Right lobe of liver (tissue), 4 donors: Measurements from ENCODE around the gene CARMIL1.

Experiments used
- CTCF ChIP-seq, 4 donors: fragments of 200-600 bp in 3 of 4; fragments of 450-650 bp in 1 of 4; IDR thresholded peaks; one replicate each; pipeline versions ENCODE4 v1.5.1 to v1.8.0; 2016 to 2022; ENCODE audit warnings: antibody characterized with exemption in 4 of 4, mild to moderate bottlenecking in 2 of 4
- POLR2A ChIP-seq: fragments of 450-650 bp; IDR thresholded peaks from one replicate; pipeline ENCODE4 v1.6.1; 2017; ENCODE audit warnings: antibody characterized with exemption, mild to moderate bottlenecking
- donor health status: DM: no; HTN: no; CAD: no.
- donor health status: DM: no; HTN: no; CAD: no.
- donor health status: DM: no; HTN: yes; CAD: no.

DNA sequence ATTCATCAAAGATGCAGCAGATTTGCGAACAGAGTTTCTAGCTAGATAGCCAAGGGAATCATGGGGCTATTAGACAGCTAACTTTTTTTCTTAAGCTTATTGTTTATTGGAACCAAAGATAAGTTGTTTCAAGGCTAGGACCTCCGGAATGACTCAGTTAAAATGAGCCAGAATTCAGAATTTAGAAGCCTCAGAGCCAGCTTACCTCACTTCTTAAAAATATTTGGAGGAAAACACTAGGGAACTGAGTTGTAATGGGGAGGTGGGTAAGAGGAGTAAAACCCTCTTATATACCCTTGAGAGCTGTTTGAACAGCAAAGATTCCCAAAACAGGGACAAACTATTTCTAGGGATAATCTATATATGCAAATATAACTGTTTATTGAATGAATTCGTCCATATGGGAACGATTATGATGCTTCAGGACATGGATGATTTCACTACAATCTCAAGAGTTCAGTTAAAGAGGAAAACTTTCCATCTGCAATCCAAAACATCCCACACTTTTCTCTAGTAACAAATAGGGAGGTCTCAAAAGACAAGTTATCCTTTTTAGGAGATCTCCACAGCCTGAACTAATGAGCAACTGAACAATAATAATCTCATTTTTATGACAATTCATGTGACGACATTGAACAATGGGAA, 12.6 kb upstream of the CARMIL1 start:
- TF ChIP-seq CTCF (IDR thresholded peaks at IDR 0.05) (no peak), POLR2A (no peak)
